ENCODE results near the gene SH3PXD2B.
A peak's percentile ranks its signal among the peaks of the same experiment; 100 is the strongest.

Gene SH3PXD2B

GRCh38 chr5:172497591-172498255 lies 43.4 kb upstream of the SH3PXD2B start:
- TF ChIP-seq, protein P1, sequence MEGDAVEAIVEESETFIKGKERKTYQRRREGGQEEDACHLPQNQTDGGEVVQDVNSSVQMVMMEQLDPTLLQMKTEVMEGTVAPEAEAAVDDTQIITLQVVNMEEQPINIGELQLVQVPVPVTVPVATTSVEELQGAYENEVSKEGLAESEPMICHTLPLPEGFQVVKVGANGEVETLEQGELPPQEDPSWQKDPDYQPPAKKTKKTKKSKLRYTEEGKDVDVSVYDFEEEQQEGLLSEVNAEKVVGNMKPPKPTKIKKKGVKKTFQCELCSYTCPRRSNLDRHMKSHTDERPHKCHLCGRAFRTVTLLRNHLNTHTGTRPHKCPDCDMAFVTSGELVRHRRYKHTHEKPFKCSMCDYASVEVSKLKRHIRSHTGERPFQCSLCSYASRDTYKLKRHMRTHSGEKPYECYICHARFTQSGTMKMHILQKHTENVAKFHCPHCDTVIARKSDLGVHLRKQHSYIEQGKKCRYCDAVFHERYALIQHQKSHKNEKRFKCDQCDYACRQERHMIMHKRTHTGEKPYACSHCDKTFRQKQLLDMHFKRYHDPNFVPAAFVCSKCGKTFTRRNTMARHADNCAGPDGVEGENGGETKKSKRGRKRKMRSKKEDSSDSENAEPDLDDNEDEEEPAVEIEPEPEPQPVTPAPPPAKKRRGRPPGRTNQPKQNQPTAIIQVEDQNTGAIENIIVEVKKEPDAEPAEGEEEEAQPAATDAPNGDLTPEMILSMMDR (IDR thresholded peaks at IDR 0.05; ENCODE audit: control insufficient read depth, insufficient read depth, low read depth, low read length, missing control alignments): no peak
- DNase-seq (ENCODE audit: low read depth): no peak

GRCh38 chr5:172496671-172497371 lies 42.5 kb upstream of the SH3PXD2B start:
- TF ChIP-seq, protein P1 (IDR thresholded peaks at IDR 0.05; ENCODE audit: control insufficient read depth, insufficient read depth, low read depth, low read length, missing control alignments): no peak
- no peak overlapping the region for H3K4me3 ChIP-seq (ENCODE audit: control insufficient read depth, low read depth, low read length)
- DNase-seq (ENCODE audit: low read depth): peak; percentile 5

More at GRCh38 chr5:172497591-172498255, 43.4 kb upstream of the SH3PXD2B start:
- no peak overlapping the region for H3K4me3 ChIP-seq (ENCODE audit: control insufficient read depth, low read depth, low read length)

- no peak for DNase-seq (ENCODE audit: low read depth)
- TF ChIP-seq, protein P1 (IDR thresholded peaks at IDR 0.05; ENCODE audit: control insufficient read depth, insufficient read depth, low read depth, low read length, missing control alignments): no peak
Measured at GRCh38 chr5:172494630-172495505, 40.5 kb upstream of the SH3PXD2B start.

GRCh38 chr5:172493906-172494305 lies 39.6 kb upstream of the SH3PXD2B start:
- TF ChIP-seq, protein P1 (IDR thresholded peaks at IDR 0.05; ENCODE audit: control insufficient read depth, insufficient read depth, low read depth, low read length, missing control alignments): no peak
- DNase-seq (ENCODE audit: low read depth): no peak
- H3K4me3 ChIP-seq (ENCODE audit: control insufficient read depth, low read depth, low read length): no peak overlapping the region

More at GRCh38 chr5:172494630-172495505, 40.5 kb upstream of the SH3PXD2B start:
- no peak overlapping the region for H3K4me3 ChIP-seq (ENCODE audit: control insufficient read depth, low read depth, low read length)

- DNase-seq (ENCODE audit: low read depth): no peak
- TF ChIP-seq, protein P1 (IDR thresholded peaks at IDR 0.05; ENCODE audit: control insufficient read depth, insufficient read depth, low read depth, low read length, missing control alignments): no peak
- no peak overlapping the region for H3K4me3 ChIP-seq (ENCODE audit: control insufficient read depth, low read depth, low read length)
Measured at GRCh38 chr5:172493461-172493860, 39.1 kb upstream of the SH3PXD2B start.

GRCh38 chr5:172493002-172493401 lies 38.7 kb upstream of the SH3PXD2B start:
- TF ChIP-seq, protein P1 (IDR thresholded peaks at IDR 0.05; ENCODE audit: control insufficient read depth, insufficient read depth, low read depth, low read length, missing control alignments): no peak
- no peak overlapping the region for H3K4me3 ChIP-seq (ENCODE audit: control insufficient read depth, low read depth, low read length)

More at GRCh38 chr5:172493002-172493401, 38.7 kb upstream of the SH3PXD2B start:
- no peak for DNase-seq (ENCODE audit: low read depth)
